ENCODE results near the gene KLK8.

Gene KLK8

GRCh38 chr19:51016798-51017683, 15.6 kb upstream of the KLK8 start:
- Histone ChIP-seq H3K4me3 (ENCODE audit: low read depth in 1 of 2, low read length in 2 of 2) (peak overlapping the region in 1 of 2 donors; percentile 41), H3K9me3 (ENCODE audit: control insufficient read depth in 1 of 2, low read length in 2 of 2) (no peaks in the 10 kb centered on the region), H3K27me3 (ENCODE audit: low read depth, low read length) (peaks cover 12% of the 10 kb centered on the region), H3K27ac (ENCODE audit: low read length) (no peak overlapping the region), H3K4me1 (ENCODE audit: control insufficient read depth in 1 of 2, insufficient read depth in 2 of 2, low read length in 2 of 2) (peaks cover 0 to 23% of the 10 kb centered on the region in 2 donors), H3K36me3 (ENCODE audit: control insufficient read depth in 1 of 2, insufficient read depth in 2 of 2, low read length in 2 of 2) (no peaks in the 10 kb centered on the region)

GRCh38 chr19:51015691-51016267, 14.4 kb upstream of the KLK8 start:
- Histone ChIP-seq H3K4me1 (ENCODE audit: control insufficient read depth in 1 of 2, insufficient read depth in 2 of 2, low read length in 2 of 2) (peaks cover 0 to 23% of the 10 kb centered on the region in 2 donors), H3K27ac (ENCODE audit: low read length) (no peak overlapping the region), H3K4me3 (ENCODE audit: low read depth in 1 of 2, low read length in 2 of 2) (no peak overlapping the region), H3K9me3 (ENCODE audit: control insufficient read depth in 1 of 2, low read length in 2 of 2) (no peaks in the 10 kb centered on the region), H3K27me3 (ENCODE audit: low read depth, low read length) (peaks cover 12% of the 10 kb centered on the region), H3K36me3 (ENCODE audit: control insufficient read depth in 1 of 2, insufficient read depth in 2 of 2, low read length in 2 of 2) (no peaks in the 10 kb centered on the region)

DNA sequence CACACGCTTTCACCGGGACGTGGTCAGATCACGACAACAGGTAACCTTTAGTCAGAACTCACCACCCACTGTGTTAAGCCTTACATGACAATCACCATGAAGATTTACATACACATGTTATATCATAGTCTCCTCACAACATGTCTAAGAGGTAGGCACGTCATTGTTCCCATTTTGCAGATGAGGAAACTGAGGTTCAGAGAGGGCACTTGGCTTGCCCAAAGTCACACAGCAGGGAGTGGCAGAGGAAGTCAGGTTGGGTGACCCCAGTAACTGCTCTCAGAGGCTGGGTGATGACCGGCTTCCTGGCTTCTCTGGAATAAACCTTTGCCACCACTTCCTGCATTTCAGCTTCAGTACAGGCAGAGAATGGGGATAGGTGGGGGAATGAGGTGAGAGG, 12.8 kb upstream of the KLK8 start:
- no peaks in the 10 kb centered on the region for H3K36me3 ChIP-seq (ENCODE audit: control insufficient read depth in 1 of 2, insufficient read depth in 2 of 2, low read length in 2 of 2)
- H3K9me3 ChIP-seq (ENCODE audit: control insufficient read depth in 1 of 2, low read length in 2 of 2) = no peaks in the 10 kb centered on the region
- peaks cover 0 to 16% of the 10 kb centered on the region in 2 donors for H3K4me1 ChIP-seq (ENCODE audit: control insufficient read depth in 1 of 2, insufficient read depth in 2 of 2, low read length in 2 of 2)
- H3K4me3 ChIP-seq (ENCODE audit: low read depth in 1 of 2, low read length in 2 of 2) = no peak overlapping the region
- peaks cover 7% of the 10 kb centered on the region for H3K27me3 ChIP-seq (ENCODE audit: low read depth, low read length)
- H3K27ac ChIP-seq (ENCODE audit: low read length) = no peak overlapping the region

GRCh38 chr19:51012661-51013190, 11.3 kb upstream of the KLK8 start:
- H3K4me1 ChIP-seq (ENCODE audit: control insufficient read depth in 1 of 2, insufficient read depth in 2 of 2, low read length in 2 of 2) = peaks cover 0 to 8% of the 10 kb centered on the region in 2 donors
- peaks cover 7% of the 10 kb centered on the region for H3K27me3 ChIP-seq (ENCODE audit: low read depth, low read length)
- H3K9me3 ChIP-seq (ENCODE audit: control insufficient read depth in 1 of 2, low read length in 2 of 2) = no peaks in the 10 kb centered on the region

GRCh38 chr19:51010066-51010795, 8.8 kb upstream of the KLK8 start:
- Histone ChIP-seq H3K27ac (ENCODE audit: low read length) (no peak overlapping the region), H3K27me3 (ENCODE audit: low read depth, low read length) (peaks cover 7% of the 10 kb centered on the region), H3K36me3 (ENCODE audit: control insufficient read depth in 1 of 2, insufficient read depth in 2 of 2, low read length in 2 of 2) (no peaks in the 10 kb centered on the region), H3K4me3 (ENCODE audit: low read depth in 1 of 2, low read length in 2 of 2) (no peak overlapping the region), H3K9me3 (ENCODE audit: control insufficient read depth in 1 of 2, low read length in 2 of 2) (no peaks in the 10 kb centered on the region), H3K4me1 (ENCODE audit: control insufficient read depth in 1 of 2, insufficient read depth in 2 of 2, low read length in 2 of 2) (no peaks in the 10 kb centered on the region)

More at GRCh38 chr19:51012661-51013190, 11.3 kb upstream of the KLK8 start:
- Histone ChIP-seq H3K36me3 (ENCODE audit: control insufficient read depth in 1 of 2, insufficient read depth in 2 of 2, low read length in 2 of 2) (no peaks in the 10 kb centered on the region), H3K27ac (ENCODE audit: low read length) (no peak overlapping the region), H3K4me3 (ENCODE audit: low read depth in 1 of 2, low read length in 2 of 2) (no peak overlapping the region)

- Histone ChIP-seq H3K27me3 (ENCODE audit: low read depth, low read length) (peaks cover under 1% of the 10 kb centered on the region), H3K36me3 (ENCODE audit: control insufficient read depth in 1 of 2, insufficient read depth in 2 of 2, low read length in 2 of 2) (no peaks in the 10 kb centered on the region), H3K4me3 (ENCODE audit: low read depth in 1 of 2, low read length in 2 of 2) (no peak overlapping the region), H3K9me3 (ENCODE audit: control insufficient read depth in 1 of 2, low read length in 2 of 2) (no peaks in the 10 kb centered on the region), H3K27ac (ENCODE audit: low read length) (no peak overlapping the region), H3K4me1 (ENCODE audit: control insufficient read depth in 1 of 2, insufficient read depth in 2 of 2, low read length in 2 of 2) (no peaks in the 10 kb centered on the region)
Measured at GRCh38 chr19:51009061-51009891, 7.9 kb upstream of the KLK8 start.

- H3K27me3 ChIP-seq (ENCODE audit: low read depth, low read length) = no peaks in the 10 kb centered on the region
- no peaks in the 10 kb centered on the region for H3K4me1 ChIP-seq (ENCODE audit: control insufficient read depth in 1 of 2, insufficient read depth in 2 of 2, low read length in 2 of 2)
Measured at GRCh38 chr19:51007488-51007887, 6.1 kb upstream of the KLK8 start.

DNA sequence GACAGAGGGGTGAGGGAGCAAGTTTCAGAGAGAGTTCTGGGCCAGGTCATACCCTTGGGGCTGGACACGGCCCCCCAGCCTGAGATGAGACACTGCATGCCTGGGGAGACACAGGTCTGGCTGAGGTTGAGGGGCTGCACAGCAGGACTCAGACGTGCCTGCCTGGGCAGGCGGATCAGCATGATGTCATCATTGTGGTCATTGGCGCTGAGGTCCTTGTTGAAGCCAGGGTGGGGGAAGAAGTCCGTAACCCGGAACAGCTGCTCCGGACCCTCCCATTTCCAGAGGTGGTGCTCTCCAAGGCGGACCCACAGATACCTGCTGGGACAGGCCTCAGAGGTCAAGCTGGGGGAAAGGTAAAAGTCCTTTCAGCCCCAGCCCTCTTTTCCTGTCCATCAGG, 5.0 kb upstream of the KLK8 start:
- Histone ChIP-seq H3K36me3 (ENCODE audit: control insufficient read depth in 1 of 2, insufficient read depth in 2 of 2, low read length in 2 of 2) (no peaks in the 10 kb centered on the region), H3K27ac (ENCODE audit: low read length) (no peak overlapping the region), H3K27me3 (ENCODE audit: low read depth, low read length) (peaks cover 3% of the 10 kb centered on the region), H3K9me3 (ENCODE audit: control insufficient read depth in 1 of 2, low read length in 2 of 2) (no peaks in the 10 kb centered on the region), H3K4me1 (ENCODE audit: control insufficient read depth in 1 of 2, insufficient read depth in 2 of 2, low read length in 2 of 2) (no peaks in the 10 kb centered on the region), H3K4me3 (ENCODE audit: low read depth in 1 of 2, low read length in 2 of 2) (no peak overlapping the region)

More at GRCh38 chr19:51007488-51007887, 6.1 kb upstream of the KLK8 start:
- Histone ChIP-seq H3K27ac (ENCODE audit: low read length) (no peak overlapping the region), H3K4me3 (ENCODE audit: low read depth in 1 of 2, low read length in 2 of 2) (no peak overlapping the region), H3K9me3 (ENCODE audit: control insufficient read depth in 1 of 2, low read length in 2 of 2) (no peaks in the 10 kb centered on the region), H3K36me3 (ENCODE audit: control insufficient read depth in 1 of 2, insufficient read depth in 2 of 2, low read length in 2 of 2) (no peaks in the 10 kb centered on the region)

DNA sequence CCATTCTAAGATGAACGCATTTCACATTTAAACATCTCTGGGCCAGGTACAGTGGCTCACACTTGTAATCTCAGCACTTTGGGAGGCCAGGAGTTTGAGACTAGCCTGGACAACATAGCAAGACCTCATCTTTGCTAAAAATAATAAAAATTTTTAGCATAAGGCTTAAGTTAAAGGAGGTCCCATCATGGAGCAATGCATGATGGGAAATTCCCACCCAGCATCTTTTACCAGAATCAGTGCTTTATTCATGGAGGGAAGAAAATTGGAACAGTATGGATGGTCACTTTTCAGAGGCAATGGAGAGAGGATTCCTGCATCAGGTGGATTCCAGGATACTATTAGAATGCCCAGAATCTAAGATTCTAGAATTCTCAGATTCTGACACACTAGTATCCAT, 3.8 kb upstream of the KLK8 start:
- Histone ChIP-seq H3K27me3 (ENCODE audit: low read depth, low read length) (peaks cover 7% of the 10 kb centered on the region), H3K36me3 (ENCODE audit: control insufficient read depth in 1 of 2, insufficient read depth in 2 of 2, low read length in 2 of 2) (no peaks in the 10 kb centered on the region), H3K9me3 (ENCODE audit: control insufficient read depth in 1 of 2, low read length in 2 of 2) (no peaks in the 10 kb centered on the region), H3K27ac (ENCODE audit: low read length) (no peak overlapping the region), H3K4me3 (ENCODE audit: low read depth in 1 of 2, low read length in 2 of 2) (no peak overlapping the region), H3K4me1 (ENCODE audit: control insufficient read depth in 1 of 2, insufficient read depth in 2 of 2, low read length in 2 of 2) (no peaks in the 10 kb centered on the region)

DNA sequence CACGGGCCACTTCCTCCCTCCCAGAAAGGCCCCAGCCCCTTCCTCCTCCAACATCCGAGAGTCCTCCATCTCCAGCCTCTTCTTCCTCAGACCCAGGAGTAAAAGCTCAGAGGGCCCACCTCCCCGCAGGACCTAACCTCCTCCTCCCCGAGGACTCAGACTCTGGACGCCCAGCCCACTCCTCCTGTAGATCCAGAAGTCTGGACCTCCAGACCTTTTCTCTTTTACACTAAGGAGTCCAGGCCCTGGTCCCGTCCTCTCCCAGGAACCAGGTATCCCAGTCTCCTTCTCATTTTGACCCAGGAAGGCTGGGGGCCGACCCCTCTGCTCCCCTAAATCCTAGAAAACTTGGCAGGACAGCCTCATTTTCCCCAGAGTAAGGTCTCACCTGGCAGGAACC, 1.9 kb upstream of the KLK8 start:
- no peaks in the 10 kb centered on the region for H3K9me3 ChIP-seq (ENCODE audit: control insufficient read depth in 1 of 2, low read length in 2 of 2)
- no peak overlapping the region for H3K27ac ChIP-seq (ENCODE audit: low read length)
- no peaks in the 10 kb centered on the region for H3K4me1 ChIP-seq (ENCODE audit: control insufficient read depth in 1 of 2, insufficient read depth in 2 of 2, low read length in 2 of 2)
- peaks cover 7% of the 10 kb centered on the region for H3K27me3 ChIP-seq (ENCODE audit: low read depth, low read length)
- no peak overlapping the region for H3K4me3 ChIP-seq (ENCODE audit: low read depth in 1 of 2, low read length in 2 of 2)
- no peaks in the 10 kb centered on the region for H3K36me3 ChIP-seq (ENCODE audit: control insufficient read depth in 1 of 2, insufficient read depth in 2 of 2, low read length in 2 of 2)

All from muscle layer of duodenum (tissue), 2 donors.